WERI-Rb-1 (cell line): ENCODE results near the gene APOBEC2.

Source experiments
- DNase-seq: peaks from one replicate; pipeline ENCODE4 v3.0.0-alpha.2; 2020
- H3K27ac ChIP-seq: fragments of 250-450 bp; sonication (Bioruptor Pico); 2 replicates; pipeline ENCODE4 v1.5.1; 2020; ENCODE audit warnings: mild to moderate bottlenecking, moderate library complexity
- H3K27me3 ChIP-seq: fragments of 250-450 bp; sonication (Bioruptor Pico); 2 replicates; pipeline ENCODE4 v1.5.1; 2021; ENCODE audit warnings: mild to moderate bottlenecking, low read depth, moderate library complexity; ENCODE audit not compliant: insufficient read depth, severe bottlenecking
- H3K36me3 ChIP-seq: fragments of 250-450 bp; sonication (Bioruptor Pico); 2 replicates; pipeline ENCODE4 v1.5.1; 2020; ENCODE audit warnings: mild to moderate bottlenecking, moderate library complexity
- H3K4me3 ChIP-seq: 2 replicates; pipeline ENCODE4 v1.5.1; 2011; ENCODE audit warnings: low read depth, mild to moderate bottlenecking, control low read depth, low read length
- H3K9me3 ChIP-seq: fragments of 250-450 bp; sonication (Bioruptor Pico); 2 replicates; pipeline ENCODE4 v1.5.1; 2021; ENCODE audit warnings: mild to moderate bottlenecking, moderate library complexity; ENCODE audit not compliant: severe bottlenecking
- TF ChIP-seq, protein P1 (sequence below): IDR thresholded peaks from 2 replicates; pipeline ENCODE4 v1.5.1; 2011; ENCODE audit warnings: low read depth, mild to moderate bottlenecking, control low read depth, inconsistent platforms, low read length

The APOBEC2 gene

GRCh38 chr6:41073203-41073967 is 20.4 kb downstream of the APOBEC2 start:
- peaks cover 7% of the 10 kb centered on the region for H3K36me3 ChIP-seq

DNA sequence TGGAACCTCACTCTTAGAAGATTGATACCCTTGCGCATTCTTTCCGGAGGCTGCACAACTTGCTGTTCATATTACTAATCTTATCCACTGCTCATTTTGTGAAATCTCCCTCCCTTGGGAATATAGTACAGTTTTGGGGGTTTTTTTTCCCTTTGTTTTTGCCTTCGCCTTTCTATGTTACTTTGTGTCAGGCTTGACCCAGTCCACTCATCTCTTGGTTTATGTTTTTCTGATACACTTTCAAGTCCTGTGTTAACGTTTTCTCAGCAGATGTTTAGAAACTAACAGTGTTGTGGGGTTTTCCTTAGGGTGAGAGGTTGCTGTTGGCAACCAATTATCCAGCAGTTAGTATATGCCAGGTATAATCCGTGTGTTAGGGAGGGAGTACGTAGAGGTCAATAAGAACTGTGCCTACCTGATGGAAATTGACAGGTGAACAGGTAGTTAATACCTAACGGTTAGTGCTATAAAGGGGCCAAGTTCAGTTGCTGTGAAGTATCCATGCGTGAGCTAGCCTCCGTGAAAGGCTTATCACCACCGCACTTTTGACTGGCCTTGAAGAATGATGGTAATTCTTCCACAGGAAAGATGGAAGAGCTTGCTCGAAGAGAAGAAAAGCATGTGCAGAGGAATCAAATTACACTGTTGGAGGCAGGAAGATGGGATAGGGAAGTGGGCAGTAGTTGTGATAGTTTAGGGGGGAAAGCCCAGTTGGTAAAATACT is 21.1 kb downstream of the APOBEC2 start:
- peaks cover 14% of the 10 kb centered on the region for H3K36me3 ChIP-seq

More at GRCh38 chr6:41073203-41073967, 20.4 kb downstream of the APOBEC2 start:
- Histone ChIP-seq H3K27me3 (no peaks in the 10 kb centered on the region), H3K9me3 (no peaks in the 10 kb centered on the region), H3K4me3 (peak overlapping the region; percentile 99), H3K27ac (peak overlapping the region; percentile 98)
- peak; percentile 96 for DNase-seq
- TF ChIP-seq, protein P1, sequence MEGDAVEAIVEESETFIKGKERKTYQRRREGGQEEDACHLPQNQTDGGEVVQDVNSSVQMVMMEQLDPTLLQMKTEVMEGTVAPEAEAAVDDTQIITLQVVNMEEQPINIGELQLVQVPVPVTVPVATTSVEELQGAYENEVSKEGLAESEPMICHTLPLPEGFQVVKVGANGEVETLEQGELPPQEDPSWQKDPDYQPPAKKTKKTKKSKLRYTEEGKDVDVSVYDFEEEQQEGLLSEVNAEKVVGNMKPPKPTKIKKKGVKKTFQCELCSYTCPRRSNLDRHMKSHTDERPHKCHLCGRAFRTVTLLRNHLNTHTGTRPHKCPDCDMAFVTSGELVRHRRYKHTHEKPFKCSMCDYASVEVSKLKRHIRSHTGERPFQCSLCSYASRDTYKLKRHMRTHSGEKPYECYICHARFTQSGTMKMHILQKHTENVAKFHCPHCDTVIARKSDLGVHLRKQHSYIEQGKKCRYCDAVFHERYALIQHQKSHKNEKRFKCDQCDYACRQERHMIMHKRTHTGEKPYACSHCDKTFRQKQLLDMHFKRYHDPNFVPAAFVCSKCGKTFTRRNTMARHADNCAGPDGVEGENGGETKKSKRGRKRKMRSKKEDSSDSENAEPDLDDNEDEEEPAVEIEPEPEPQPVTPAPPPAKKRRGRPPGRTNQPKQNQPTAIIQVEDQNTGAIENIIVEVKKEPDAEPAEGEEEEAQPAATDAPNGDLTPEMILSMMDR = peak; percentile 54

DNA sequence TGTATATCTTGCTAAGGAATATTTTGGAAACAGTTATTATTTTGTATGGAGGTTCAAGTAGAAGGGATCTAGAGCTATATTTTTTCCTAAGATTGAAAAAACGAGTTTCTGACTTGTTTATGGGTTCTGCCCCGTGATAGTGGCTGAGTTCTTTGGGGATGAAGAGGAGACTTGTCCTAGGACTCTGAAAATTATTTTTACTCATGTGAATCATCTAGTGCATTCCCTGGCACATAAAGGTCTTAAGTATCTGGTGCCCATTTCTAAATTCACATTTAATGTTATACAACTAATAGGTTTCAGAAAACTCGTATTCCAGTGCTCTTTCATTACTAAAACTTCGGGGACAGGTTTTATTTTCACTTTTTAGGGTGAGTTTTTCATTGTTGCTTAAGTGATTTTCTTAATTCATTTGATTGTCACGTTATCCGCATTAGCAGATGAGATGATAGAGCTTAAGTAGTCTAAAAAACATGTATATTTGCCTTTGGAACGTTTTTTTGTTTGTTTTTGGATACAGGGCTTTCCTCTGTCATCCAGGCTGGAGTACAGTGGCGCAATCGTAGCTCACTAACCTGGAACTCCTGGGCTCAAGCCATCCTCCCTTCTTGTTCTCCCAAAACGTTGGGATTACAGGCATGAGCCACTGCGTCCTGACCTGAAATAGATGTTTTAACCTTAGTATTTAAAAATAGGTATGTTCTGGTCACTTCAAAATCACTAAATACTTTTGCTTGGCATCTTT is 21.9 kb downstream of the APOBEC2 start:
- no peak for DNase-seq
- peak overlapping the region; percentile 99 for H3K4me3 ChIP-seq
- H3K9me3 ChIP-seq = no peaks in the 10 kb centered on the region
- peak overlapping the region; percentile 98 for H3K27ac ChIP-seq
- TF ChIP-seq, protein P1 = no peak
- H3K27me3 ChIP-seq = no peaks in the 10 kb centered on the region
- peaks cover 21% of the 10 kb centered on the region for H3K36me3 ChIP-seq

More for the DNA sequence above, 21.1 kb downstream of the APOBEC2 start:
- TF ChIP-seq, protein P1 = no peak
- Histone ChIP-seq H3K27ac (peak overlapping the region; percentile 98), H3K27me3 (no peaks in the 10 kb centered on the region), H3K4me3 (peak overlapping the region; percentile 99), H3K9me3 (no peaks in the 10 kb centered on the region)
- DNase-seq = no peak

DNA sequence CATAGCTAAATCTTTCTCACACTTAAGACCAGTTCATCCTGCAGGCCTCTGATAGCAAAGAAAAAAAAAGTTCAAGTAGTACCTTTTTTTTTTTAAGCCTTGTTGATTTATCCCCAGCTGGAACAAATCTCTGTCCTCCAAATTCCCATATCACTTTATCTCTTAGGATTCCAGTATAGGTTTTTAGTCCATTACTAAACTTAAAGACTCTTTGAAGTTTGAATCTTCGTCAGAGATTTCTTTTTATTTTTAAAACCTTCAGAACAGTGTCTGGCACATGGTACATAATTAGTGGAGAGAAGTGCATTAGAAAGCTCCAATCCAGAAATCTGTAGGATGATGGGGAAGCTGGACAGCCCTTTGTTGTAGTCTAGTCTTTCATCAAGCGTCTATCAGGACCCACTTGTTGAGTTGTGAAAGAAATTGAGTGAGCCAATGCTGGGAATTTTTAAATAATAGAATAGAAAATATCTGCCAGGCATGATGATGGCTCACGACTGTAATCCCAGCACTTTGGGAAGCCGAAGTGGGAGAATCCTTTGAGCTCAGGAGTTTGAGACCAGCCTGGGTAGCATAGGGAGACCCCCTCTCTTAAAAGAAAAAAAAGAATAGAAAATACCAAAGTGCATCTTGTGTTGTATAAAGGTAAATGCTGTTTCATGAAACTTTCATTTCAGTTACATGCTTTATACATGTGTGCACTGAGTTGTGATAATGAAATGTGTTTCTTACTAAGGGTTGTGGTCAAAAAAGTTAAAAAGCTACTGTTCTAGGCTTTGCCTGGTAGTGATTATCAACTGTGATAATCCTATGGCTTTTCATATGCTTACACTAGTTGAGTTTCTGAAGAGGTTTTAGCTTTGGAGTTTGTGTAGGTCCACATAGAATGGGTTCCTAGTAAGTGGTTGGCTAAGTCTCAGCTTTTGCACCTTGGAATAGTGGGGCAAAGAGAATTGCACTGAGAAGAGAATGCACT is 22.9 kb downstream of the APOBEC2 start:
- Histone ChIP-seq H3K27me3 (no peaks in the 10 kb centered on the region), H3K4me3 (no peak overlapping the region), H3K36me3 (peaks cover 32% of the 10 kb centered on the region), H3K27ac (no peak overlapping the region), H3K9me3 (no peaks in the 10 kb centered on the region)
- TF ChIP-seq, protein P1 = no peak
- DNase-seq = no peak

DNA sequence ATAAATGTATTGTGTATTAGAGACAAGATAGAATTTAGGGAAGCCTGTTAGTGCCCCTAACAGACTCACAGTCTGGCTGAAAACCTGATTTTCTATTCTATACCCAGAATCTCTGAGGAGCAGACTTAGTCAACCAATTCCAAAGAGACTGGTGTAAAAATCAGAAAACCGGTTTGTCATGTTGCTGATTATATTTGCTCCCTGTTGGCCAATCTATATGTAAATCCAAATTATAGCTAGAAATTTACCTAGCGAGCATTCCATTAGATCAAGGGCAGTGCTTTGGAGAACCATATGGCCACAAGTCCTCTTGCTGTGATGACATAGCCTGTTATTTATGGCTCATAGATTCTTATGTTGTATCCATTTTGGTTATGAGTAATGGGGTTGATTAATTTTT is 24.5 kb downstream of the APOBEC2 start:
- TF ChIP-seq, protein P1 = no peak
- Histone ChIP-seq H3K36me3 (peaks cover 43% of the 10 kb centered on the region), H3K4me3 (no peak overlapping the region)

More for the DNA sequence above, 24.5 kb downstream of the APOBEC2 start:
- no peaks in the 10 kb centered on the region for H3K9me3 ChIP-seq
- H3K27ac ChIP-seq = no peak overlapping the region
- DNase-seq = no peak
- H3K27me3 ChIP-seq = no peaks in the 10 kb centered on the region
